HG03469 (cell line): Measurements from ENCODE around the gene LYZL4.

Experiments
- ATAC-seq: cut with Tn5 transposase; IDR thresholded peaks from one replicate; pipeline ENCODE4 v1.9.1; 2021; ENCODE audit warnings: mild to moderate bottlenecking, moderate library complexity, moderate number of reproducible peaks; ENCODE audit not compliant: unreplicated experiment

Gene LYZL4

GRCh38 chr3:42428830-42429229 lies 18.4 kb upstream of the LYZL4 start:
- no peak for ATAC-seq

GRCh38 chr3:42425736-42426407 lies 15.5 kb upstream of the LYZL4 start:
- no peak for ATAC-seq

GRCh38 chr3:42424911-42425310 lies 14.5 kb upstream of the LYZL4 start:
- no peak for ATAC-seq

- no peak for ATAC-seq
Measured at GRCh38 chr3:42421818-42422796, 11.7 kb upstream of the LYZL4 start.

- no peak for ATAC-seq
Measured at GRCh38 chr3:42419563-42419962, 9.2 kb upstream of the LYZL4 start.

- no peak for ATAC-seq
Measured at GRCh38 chr3:42412526-42413155, 2.2 kb upstream of the LYZL4 start.

- ATAC-seq, result no peak
Measured at GRCh38 chr3:42411429-42411828, 1.0 kb upstream of the LYZL4 start.

- no peak for ATAC-seq
Measured at GRCh38 chr3:42408156-42408555, 2.3 kb downstream of the LYZL4 start.

- no peak for ATAC-seq
Measured at GRCh38 chr3:42406727-42407450, 3.5 kb downstream of the LYZL4 start.

GRCh38 chr3:42405857-42406256 lies 4.6 kb downstream of the LYZL4 start:
- ATAC-seq, result no peak

- no peak for ATAC-seq
Measured at GRCh38 chr3:42403737-42404136, 6.7 kb downstream of the LYZL4 start.

- no peak for ATAC-seq
Measured at GRCh38 chr3:42402394-42403096, 7.9 kb downstream of the LYZL4 start.

- no peak for ATAC-seq
Measured at GRCh38 chr3:42398080-42398479, 12.3 kb downstream of the LYZL4 start.

- ATAC-seq, result no peak
Measured at GRCh38 chr3:42397644-42398043, 12.8 kb downstream of the LYZL4 start.

- ATAC-seq, result no peak
Measured at GRCh38 chr3:42394579-42395288, 15.7 kb downstream of the LYZL4 start.

- no peak for ATAC-seq
Measured at GRCh38 chr3:42387802-42388651, 22.4 kb downstream of the LYZL4 start.

GRCh38 chr3:42381551-42382082 lies 28.8 kb downstream of the LYZL4 start:
- no peak for ATAC-seq

- ATAC-seq, result no peak
Measured at GRCh38 chr3:42377681-42378080, 32.7 kb downstream of the LYZL4 start.
